G401 (cell line): ENCODE measurements around the gene ELOVL7. TPM values are rescaled to one million over a fixed set of nuclear protein-coding genes. Genes with fewer than 3 reads are reported as not detected.
"Not testable (repeated sequence)": the region's sequence is repeated elsewhere in the genome, so short reads cannot be mapped to it uniquely, and the experiment has no call there.

ENCODE experiments used
- DNase-seq: peaks from one replicate; pipeline ENCODE4 v3.0.0-alpha.2; 2015; ENCODE audit warnings: low spot score
- in situ Hi-C: cut with HindIII; loops from 2 replicates; pipeline ENCODE4 v1.10.0; 2016; ENCODE audit warnings: low sequenced_read_pairs, mixed read lengths
- total RNA-seq: library from RNA; depleted of rRNA; stranded (reverse); fragments of >200 nt; shearing (Covaris generic); gene quantifications from 2 replicates; pipeline ENCODE4 v1.2.3, GENCODE V29; 2014; rRNA removed

Gene ELOVL7
- total RNA-seq, 1 experiment from 2014 or later: 37.3 TPM

- in situ Hi-C loops, DNase-seq: not testable (repeated sequence)
These were observed 113.2 kb downstream of the ELOVL7 start for GRCh38 chr5:60730858-60731257.

GRCh38 chr5:60727033-60727679 lies 116.9 kb downstream of the ELOVL7 start:
- in situ Hi-C loops: no loop called here

DNA sequence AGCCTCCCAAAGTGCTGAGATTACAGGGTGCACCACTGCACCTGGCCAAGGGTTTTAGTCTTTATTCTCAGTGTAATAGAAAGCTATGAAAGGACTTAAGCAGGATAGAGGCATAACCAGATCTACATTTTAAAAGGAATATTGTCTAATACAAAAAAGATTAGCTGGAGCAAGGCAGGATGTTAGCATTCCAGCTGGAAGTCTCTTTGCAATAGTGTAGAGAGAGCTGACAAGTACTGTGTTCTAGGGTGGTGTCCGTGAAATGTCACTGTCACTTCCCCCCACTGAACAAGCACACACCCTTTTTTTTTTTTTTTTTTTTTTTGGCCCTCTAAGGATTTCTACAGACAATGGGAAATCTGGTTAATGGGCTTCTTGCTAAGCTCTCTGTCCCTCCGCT lies 119.9 kb downstream of the ELOVL7 start:
- in situ Hi-C loops: no loop called here
- no peak for DNase-seq

More at GRCh38 chr5:60727033-60727679, 116.9 kb downstream of the ELOVL7 start:
- no peak for DNase-seq

DNA sequence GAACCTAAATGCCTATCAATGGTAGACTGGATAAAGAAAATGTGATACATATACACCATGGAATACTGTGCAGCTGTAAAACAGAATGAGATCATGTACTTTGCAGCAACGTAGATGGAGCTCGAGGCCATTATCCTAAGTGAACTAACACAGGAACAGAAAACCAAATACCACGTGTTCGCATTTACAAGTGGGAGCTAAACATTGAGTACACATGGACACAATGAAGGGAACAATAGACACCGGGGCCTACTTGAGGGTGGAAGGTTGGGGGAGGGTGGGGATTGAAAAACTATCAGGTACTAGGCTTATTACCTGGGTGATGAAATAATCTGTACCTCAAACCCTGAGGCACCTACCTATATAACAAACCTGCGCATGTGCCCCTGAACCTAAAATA lies 121.7 kb downstream of the ELOVL7 start:
- no peak for DNase-seq
- in situ Hi-C loops: no loop called here

DNA sequence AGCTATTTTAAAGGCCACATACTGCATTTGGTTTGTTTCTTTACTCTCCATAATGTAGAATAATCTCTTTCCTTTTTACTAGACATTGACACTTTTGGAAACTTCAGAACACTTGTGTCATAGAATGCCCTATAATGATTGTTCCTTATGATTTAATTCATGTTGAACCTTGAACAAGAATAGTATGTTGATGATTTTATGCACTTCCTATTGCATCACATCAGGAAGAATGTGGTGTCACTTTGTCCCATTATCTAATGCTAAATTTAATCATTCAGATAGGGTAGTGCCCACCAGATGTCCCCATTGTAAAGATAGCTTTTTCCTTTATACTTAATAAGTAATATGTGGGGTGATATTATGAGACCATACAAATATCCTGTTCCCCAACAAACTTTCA lies 124.7 kb downstream of the ELOVL7 start:
- no peak for DNase-seq
- in situ Hi-C loops: no loop called here

DNA sequence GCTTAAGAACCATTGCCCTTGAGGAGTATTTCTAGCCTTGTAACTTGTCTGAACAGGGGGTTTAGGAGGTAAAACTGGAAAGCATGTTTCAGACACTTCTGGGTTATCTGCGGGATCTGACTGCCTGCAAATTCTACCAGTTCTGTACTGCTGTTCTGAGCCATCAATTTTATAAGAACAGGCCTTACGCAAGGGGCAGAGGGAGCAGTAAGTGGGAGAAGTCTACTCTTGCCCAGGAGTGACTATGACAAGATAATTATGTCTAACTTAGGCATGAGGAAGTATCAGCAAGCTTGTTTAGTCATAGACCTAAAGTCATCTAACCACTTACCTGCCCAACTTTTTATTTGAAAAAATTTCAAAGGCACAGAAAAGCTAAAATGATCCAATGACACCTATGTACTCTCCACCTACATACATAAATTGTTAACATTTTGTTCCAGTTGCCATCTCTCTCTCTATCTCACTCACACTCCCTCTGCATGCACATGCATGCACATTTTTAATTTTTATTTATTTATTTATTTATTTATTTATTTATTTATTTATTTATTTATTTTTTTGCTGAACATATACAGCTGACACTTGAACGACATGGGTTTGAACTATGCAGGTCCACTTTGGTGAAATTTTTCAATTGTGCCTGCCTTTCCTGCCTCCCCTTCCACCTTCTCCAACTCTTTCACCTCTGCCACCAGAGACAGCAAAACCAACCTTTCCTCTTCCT lies 125.7 kb downstream of the ELOVL7 start:
- in situ Hi-C loops: no loop called here
- no peak for DNase-seq

GRCh38 chr5:60715201-60715928 lies 128.7 kb downstream of the ELOVL7 start:
- DNase-seq, in situ Hi-C loops: not testable (repeated sequence)

GRCh38 chr5:60712950-60713349 lies 131.1 kb downstream of the ELOVL7 start:
- DNase-seq: no peak
- in situ Hi-C loops: no loop called here

GRCh38 chr5:60711892-60712291 lies 132.2 kb downstream of the ELOVL7 start:
- DNase-seq, in situ Hi-C loops: not testable (repeated sequence)

- DNase-seq: no peak
- in situ Hi-C loops: no loop called here
These were observed 133.7 kb downstream of the ELOVL7 start for GRCh38 chr5:60710362-60710761.

GRCh38 chr5:60705144-60705543 lies 138.9 kb downstream of the ELOVL7 start:
- no peak for DNase-seq
- in situ Hi-C loops: no loop called here

DNA sequence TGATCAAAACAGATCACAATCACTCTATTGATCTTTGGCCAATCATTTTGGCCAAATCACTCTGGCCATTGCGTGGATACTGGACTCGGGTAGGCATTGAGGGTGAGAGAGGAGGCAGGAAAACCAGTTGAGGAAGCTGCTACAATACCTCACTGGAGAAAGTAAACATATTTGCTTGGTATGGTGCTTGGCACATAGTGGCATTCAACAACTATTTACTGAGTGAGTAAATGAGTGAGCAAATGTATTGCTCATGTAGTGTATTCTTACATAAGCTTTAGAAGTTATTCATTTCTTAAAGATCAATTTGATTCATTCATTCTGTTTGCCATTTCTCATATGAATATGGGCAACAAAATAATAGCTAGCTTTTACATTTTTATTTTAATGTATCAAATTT lies 140.1 kb downstream of the ELOVL7 start:
- no peak for DNase-seq
- in situ Hi-C loops: no loop called here

Other genes with a start within 250 kb of the ELOVL7 start
- gene DEPDC1B, start 144.1 kb downstream of the ELOVL7 start, total RNA-seq: 164 and 223 TPM in 2 replicates
- 19.5 and 25.2 TPM in 2 replicates for gene ERCC8, start 100.8 kb upstream of the ELOVL7 start, total RNA-seq
- 87.1 and 87.6 TPM in 2 replicates for gene NDUFAF2, start 100.9 kb upstream of the ELOVL7 start, total RNA-seq